ENCODE results near the gene KAT6B. TPM values are rescaled to one million over a fixed set of nuclear protein-coding genes. Genes with fewer than 3 reads are reported as not detected.

The KAT6B gene
- total RNA-seq, 6 experiments from 2014 or later, result 17.8 to 27.5 (median 23.6) TPM

- TF ChIP-seq, protein P1, sequence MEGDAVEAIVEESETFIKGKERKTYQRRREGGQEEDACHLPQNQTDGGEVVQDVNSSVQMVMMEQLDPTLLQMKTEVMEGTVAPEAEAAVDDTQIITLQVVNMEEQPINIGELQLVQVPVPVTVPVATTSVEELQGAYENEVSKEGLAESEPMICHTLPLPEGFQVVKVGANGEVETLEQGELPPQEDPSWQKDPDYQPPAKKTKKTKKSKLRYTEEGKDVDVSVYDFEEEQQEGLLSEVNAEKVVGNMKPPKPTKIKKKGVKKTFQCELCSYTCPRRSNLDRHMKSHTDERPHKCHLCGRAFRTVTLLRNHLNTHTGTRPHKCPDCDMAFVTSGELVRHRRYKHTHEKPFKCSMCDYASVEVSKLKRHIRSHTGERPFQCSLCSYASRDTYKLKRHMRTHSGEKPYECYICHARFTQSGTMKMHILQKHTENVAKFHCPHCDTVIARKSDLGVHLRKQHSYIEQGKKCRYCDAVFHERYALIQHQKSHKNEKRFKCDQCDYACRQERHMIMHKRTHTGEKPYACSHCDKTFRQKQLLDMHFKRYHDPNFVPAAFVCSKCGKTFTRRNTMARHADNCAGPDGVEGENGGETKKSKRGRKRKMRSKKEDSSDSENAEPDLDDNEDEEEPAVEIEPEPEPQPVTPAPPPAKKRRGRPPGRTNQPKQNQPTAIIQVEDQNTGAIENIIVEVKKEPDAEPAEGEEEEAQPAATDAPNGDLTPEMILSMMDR (IDR thresholded peaks at IDR 0.05), result no peak
Measured at GRCh38 chr10:74929197-74929596, 102.8 kb downstream of the KAT6B start.

DNA sequence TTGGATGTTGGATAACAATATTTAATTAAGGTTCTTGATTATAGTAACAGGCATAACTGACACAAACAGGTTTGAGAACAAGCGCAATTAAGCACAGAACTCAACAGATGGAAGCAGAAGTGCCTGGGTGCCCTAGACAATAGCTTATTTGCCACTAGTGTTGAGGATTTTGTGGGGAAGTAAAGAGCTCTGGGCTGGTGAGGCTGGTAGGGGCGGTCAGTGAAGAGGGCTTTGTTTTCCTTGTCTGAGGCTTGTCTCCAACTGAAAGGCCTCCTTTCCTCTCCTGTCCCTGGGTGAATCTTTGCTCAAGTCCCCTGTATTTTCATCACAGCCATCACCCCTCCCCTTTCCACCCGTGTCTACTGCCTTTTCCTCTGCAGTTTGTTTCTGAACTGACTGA lies 104.6 kb downstream of the KAT6B start:
- Mint-ChIP-seq H3K27me3 (ENCODE audit: insufficient read depth) (peaks cover 5% of the 10 kb centered on the region; the same call in 1 of the 2 replicates), H3K27ac (peak overlapping the region; percentile 30; the same call in 1 of the 2 replicates), H3K4me3 (0 out of 2 replicates have a peak overlapping the region, but pooled peaks have one; percentile 10), H3K9me3 (no peaks in the 10 kb centered on the region), H3K36me3 (ENCODE audit: low read depth) (peaks cover 12% of the 10 kb centered on the region), H3K4me1 (ENCODE audit: low read depth) (peaks cover 76% of the 10 kb centered on the region)
- TF ChIP-seq, protein P1 (IDR thresholded peaks at IDR 0.05), result no peak
- DNase-seq, result no peak

More at GRCh38 chr10:74929197-74929596, 102.8 kb downstream of the KAT6B start:
- Mint-ChIP-seq H3K27me3 (ENCODE audit: insufficient read depth) (peaks cover 5% of the 10 kb centered on the region; the same call in 1 of the 2 replicates), H3K27ac (peak overlapping the region; percentile 94), H3K36me3 (ENCODE audit: low read depth) (peaks cover 12% of the 10 kb centered on the region), H3K4me1 (ENCODE audit: low read depth) (peaks cover 80% of the 10 kb centered on the region), H3K4me3 (peak overlapping the region; percentile 84), H3K9me3 (no peaks in the 10 kb centered on the region)
- peak; percentile 47 for DNase-seq

GRCh38 chr10:74932648-74933047 lies 106.2 kb downstream of the KAT6B start:
- Mint-ChIP-seq H3K4me1 (ENCODE audit: low read depth) (peaks cover 76% of the 10 kb centered on the region), H3K27ac (no peak overlapping the region), H3K27me3 (ENCODE audit: insufficient read depth) (peaks cover 4% of the 10 kb centered on the region; the same call in 1 of the 2 replicates), H3K36me3 (ENCODE audit: low read depth) (peaks cover 7% of the 10 kb centered on the region), H3K9me3 (no peaks in the 10 kb centered on the region), H3K4me3 (no peak overlapping the region)
- DNase-seq, result no peak
- TF ChIP-seq, protein P1 (IDR thresholded peaks at IDR 0.05), result no peak

DNA sequence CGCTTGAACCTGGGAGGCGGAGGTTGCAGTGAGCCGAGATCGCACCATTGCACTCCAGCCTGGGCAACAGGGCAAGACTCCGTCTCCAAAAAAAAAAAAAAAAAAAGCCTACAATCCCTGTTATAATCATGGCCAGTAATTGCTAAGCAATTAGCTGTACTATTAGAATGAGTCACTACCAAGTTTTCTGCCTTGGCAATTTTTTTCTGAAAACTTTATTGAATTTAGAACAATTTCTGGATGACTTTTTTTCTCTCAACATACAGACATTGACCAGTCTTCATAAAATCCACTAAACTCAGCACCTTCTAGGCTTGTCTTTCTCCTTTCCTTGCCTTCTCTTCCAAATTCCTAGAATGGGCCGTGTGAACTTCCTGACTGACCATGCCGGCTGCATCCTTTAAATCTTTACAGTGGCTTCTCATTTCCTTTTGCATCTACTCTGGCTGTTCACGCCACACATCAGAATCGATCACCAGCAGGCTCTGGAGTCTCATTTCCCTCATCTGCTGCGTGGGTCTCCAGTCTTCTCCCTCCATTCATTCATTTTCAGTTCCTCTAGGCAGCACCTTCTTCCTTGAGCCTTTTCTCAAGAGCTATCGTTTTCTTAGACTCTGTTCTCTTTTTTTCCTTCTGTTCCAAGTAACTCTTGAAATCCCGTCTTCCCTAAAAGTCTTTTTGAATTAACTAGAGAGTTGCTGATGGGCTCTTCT lies 107.9 kb downstream of the KAT6B start:
- TF ChIP-seq, protein P1 (IDR thresholded peaks at IDR 0.05), result no peak
- DNase-seq, result no peak
- Mint-ChIP-seq H3K4me1 (ENCODE audit: low read depth) (peaks cover 68% of the 10 kb centered on the region), H3K36me3 (ENCODE audit: low read depth) (peaks cover 7% of the 10 kb centered on the region), H3K27me3 (ENCODE audit: insufficient read depth) (0 out of 2 replicates have a peak, but pooled peaks cover 2% of the 10 kb centered on the region), H3K27ac (no peak overlapping the region), H3K4me3 (no peak overlapping the region), H3K9me3 (no peaks in the 10 kb centered on the region)

DNA sequence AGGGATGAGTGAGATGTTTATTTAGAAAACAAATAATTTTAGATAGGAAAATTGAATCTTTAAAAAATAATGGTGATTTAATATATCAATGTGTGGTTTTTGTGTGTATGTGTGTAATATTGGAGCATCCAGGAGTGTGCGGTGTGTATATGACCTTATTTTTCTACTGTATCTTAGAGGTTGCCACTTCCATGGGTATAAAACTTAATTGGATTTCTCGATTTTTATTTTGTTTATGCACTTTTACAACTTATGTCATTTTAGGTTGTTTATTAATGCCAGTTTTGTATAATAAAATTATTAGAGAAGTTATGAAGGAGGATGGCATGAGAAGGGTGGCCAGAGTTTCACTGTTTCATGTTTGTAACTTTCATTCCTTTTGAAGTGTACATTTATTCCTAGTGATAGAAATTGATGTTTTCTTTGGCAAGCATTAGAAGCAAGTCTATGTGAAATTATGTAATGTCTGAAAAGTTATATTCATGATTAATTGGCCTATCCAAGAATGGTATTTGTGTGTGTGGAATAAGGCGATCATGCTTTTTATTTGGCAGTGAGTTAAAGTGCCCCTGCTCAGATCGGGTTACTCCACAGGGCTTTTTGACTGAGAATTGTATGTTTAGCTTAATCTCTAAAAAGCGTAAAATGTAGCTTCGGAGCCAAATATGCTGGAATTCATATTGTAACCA lies 110.3 kb downstream of the KAT6B start:
- Mint-ChIP-seq H3K4me3 (peak overlapping the region; percentile 37; the same call in 1 of the 2 replicates), H3K27me3 (ENCODE audit: insufficient read depth) (0 out of 2 replicates have a peak, but pooled peaks cover 2% of the 10 kb centered on the region), H3K27ac (peak overlapping the region; percentile 29; the same call in 1 of the 2 replicates), H3K4me1 (ENCODE audit: low read depth) (peaks cover 78% of the 10 kb centered on the region), H3K9me3 (no peaks in the 10 kb centered on the region), H3K36me3 (ENCODE audit: low read depth) (peaks cover 7% of the 10 kb centered on the region)
- TF ChIP-seq, protein P1 (IDR thresholded peaks at IDR 0.05), result no peak
- peak; percentile 26 for DNase-seq
